Activated CD8-positive, alpha-beta memory T cell treated with anti-CD3 and anti-CD28 coated beads for 24 hours (primary cell): ENCODE results near the gene CRYAA.

Experiments used
- DNase-seq: peaks from one replicate; pipeline ENCODE4 v3.0.0-alpha.2; 2020

CRYAA gene

DNA sequence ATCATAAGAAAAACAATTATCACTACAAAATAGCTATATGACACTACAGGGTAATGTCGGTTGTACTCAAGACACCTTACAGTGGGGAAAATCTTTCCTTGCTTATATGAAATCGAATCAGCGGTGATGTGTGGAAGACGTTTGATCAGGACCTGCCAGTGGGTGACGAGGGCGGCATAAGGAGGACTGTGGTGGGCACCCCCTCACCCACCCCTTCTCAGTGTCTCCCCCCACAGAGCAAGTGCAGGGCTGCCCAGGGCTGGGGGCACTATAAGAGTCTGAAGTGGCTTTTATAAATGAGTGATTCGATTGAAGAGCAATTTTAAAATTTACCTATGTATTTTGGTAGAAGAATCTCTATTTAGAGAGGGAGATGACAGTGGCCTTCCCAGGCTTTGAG lies 35.8 kb downstream of the CRYAA start:
- peak; percentile 30 for DNase-seq

GRCh38 chr21:43206231-43207042 lies 37.6 kb downstream of the CRYAA start:
- peak; percentile 43 for DNase-seq

GRCh38 chr21:43207043-43207315 lies 38.2 kb downstream of the CRYAA start:
- no peak for DNase-seq

- peak; percentile 32 for DNase-seq
Observed at GRCh38 chr21:43207868-43208267, 39.1 kb downstream of the CRYAA start.

DNA sequence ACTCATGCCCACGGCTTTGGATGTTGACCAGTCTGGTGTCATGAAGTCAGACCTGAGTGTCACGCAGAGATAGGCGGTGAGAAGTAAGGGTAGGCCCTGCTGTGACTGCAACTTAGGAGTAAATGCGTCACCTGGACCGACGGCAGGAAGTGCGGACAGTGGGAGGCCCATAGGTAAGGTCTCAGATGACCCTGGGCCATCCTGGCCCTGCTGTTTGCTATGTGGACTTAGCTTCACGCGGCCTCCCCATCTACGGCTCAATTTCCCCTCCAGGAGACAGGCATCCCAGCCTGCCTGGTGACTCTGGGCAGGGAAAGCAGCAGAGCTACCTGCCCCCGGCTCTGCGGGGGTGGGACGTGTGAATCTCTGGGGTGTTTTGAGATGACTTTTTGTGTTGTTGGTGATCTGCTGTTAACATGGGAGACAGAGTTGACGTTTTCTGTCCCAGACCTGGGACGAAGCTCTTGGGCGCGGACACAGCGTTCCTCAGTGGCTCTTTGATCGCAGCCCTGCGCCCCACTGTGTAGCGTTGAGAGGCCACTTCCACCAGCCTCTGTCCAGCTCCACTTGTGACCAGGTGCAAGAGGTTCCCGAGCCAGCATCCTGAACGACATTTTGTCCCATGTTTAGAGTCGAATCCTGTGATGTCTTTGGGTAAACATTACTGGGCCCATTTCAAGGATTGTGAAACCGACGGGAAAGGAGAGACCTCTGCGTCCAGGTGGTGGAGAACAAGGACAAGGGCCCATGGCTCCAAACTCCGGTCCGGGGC lies 39.9 kb downstream of the CRYAA start:
- peak; percentile 46 for DNase-seq

DNA sequence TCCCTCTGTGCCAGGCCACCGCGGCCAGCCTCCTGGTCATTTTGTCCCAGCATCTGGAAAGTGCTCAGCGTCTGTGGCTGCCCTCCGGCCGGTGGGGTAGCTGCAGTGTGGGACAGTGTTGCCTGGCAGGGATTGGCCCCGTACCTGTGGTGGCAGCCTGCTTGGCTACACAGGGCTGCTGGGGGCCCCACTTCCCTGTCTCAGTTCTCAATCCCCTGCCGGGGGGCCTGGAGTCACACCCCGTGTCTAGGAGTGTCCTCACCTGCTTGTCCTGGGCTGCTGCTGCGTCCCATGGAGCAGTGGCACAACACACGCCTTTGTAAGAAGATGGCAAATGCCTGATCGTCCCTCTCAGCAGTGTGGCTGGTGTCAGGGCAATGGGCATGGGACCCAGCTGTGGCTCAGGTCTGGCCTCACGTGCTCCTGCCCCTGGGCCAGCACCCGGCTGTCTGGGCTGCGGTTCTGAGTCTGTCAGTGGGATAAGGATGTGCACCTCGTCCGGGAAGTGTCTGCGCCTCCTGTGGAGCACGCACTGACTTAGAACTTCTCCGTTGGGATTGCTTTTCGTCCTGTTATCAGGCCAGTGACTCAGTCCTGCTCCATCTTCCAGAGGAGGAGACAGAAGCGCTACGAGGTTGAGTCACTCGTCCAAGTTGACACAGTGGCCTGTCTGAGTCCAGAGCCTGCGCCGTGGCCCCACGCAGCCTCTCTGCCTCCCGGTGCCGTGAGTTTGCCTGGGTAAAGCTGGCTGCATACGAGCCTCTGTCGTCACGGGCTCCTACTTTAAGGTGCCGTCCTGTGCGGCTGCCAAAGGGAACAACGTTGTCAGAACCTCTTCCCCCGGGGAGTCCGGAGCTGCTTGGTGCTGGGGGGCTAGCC lies 41.0 kb downstream of the CRYAA start:
- DNase-seq, result peak; percentile 51

DNA sequence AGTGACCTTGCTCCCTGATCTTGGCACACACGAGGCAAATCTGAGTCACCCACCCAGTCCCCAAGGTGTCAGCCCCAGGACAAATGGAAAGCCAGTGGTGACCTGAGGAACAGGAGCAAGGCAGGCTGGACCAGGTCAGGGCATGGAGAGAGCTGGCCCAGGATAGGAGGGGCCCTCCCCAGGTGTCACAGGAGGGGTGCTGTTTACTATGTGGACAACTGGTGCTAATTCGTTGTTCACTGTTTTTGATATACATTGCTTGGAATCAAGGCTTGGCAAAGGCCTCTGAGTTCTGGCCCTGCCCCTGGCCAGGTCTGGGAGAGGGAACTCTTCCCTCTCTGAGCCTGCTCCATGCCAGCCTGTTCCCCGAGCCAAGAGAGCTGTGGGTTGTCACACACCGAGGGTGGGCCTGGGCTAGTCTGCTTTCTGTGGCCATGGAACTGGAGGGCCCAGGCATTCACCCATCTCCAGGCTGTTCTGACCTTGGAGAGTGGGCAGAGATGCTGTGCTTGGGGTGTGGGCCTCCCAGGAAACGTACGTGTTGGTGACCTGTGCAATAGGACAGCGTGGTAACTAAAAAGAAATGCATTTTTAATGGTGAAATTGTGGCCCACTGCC lies 41.8 kb downstream of the CRYAA start:
- DNase-seq, result peak; percentile 47

DNA sequence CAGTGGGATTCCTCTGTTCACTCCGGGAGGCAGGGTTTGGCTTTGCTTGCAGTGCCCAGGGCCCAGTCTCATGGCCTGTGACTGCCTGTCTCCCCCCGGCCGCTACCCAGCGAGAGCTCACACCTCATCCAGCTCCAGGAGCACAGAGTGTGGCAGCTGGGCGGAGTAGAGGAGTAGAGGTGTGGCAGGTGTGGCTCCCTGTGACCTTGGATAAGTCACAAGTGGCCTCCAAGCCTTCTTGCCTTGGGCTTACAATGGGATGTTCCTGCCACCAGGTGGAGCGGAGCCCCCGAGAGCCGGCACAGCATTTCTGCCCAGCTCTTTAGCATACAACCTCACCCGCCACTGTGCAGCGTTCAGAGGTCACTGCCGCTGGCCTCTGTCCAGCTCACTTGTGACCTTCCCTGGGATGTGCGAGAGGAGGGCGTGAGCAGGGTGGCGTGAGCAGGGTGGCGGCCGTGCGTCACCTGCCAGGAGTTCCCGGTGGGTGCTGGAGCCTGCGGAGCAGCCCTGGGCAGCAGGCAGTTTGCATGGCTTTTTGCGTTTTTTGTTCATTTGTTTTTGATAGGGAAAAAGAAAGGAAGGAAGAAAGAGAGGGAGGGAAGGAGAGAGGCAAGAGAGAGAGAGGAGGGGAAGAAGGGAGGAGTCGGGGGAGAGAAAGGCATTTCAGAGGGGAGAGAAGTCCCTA lies 42.4 kb downstream of the CRYAA start:
- DNase-seq, result peak; percentile 41

DNA sequence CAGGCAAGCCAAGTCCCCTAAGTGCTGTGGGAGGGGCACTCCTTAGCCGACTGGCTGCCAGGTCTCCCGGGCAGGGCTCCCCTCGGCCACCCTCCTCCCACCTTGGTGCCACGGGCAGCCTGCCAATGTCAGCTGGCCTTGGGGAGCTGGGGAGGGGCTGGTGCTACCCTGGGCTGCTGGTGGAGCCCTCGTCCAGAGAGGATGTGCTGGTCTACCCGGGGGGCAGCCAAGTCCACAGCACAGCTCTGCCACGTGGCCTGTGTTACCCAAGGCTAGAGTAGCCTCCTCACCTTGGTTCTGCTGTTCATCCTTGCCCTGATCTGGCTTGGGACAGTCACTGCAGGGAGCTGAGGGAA lies 42.9 kb downstream of the CRYAA start:
- peak; percentile 30 for DNase-seq
